Progenitor cell of endocrine pancreas (in vitro differentiated cells): Measurements from ENCODE around the gene MEIOB. TPM values are rescaled to one million over a fixed set of nuclear protein-coding genes. Genes with fewer than 3 reads are reported as not detected.

Experiments used
- DNase-seq: peaks from one replicate; pipeline ENCODE4 v3.0.0; 2021; ENCODE audit warnings: low spot score; ENCODE audit not compliant: unreplicated experiment
- H3K27ac Mint-ChIP-seq: 2 replicates; pipeline ENCODE4 v1.8.0; 2021; ENCODE audit warnings: mild to moderate bottlenecking, moderate library complexity, mixed read lengths
- H3K27me3 Mint-ChIP-seq: 2 replicates; pipeline ENCODE4 v1.8.0; 2021; ENCODE audit warnings: mixed read lengths
- H3K36me3 Mint-ChIP-seq: 2 replicates; pipeline ENCODE4 v1.8.0; 2022; ENCODE audit warnings: mixed read lengths; ENCODE audit not compliant: insufficient read depth
- H3K4me1 Mint-ChIP-seq: 2 replicates; pipeline ENCODE4 v1.8.0; 2021; ENCODE audit warnings: low read depth, mixed read lengths
- H3K4me3 Mint-ChIP-seq: 2 replicates; pipeline ENCODE4 v1.8.0; 2021; ENCODE audit warnings: low read depth, mild to moderate bottlenecking, moderate library complexity, mixed read lengths
- H3K9me3 Mint-ChIP-seq: 2 replicates; pipeline ENCODE4 v1.8.0; 2021; ENCODE audit warnings: low read depth, mixed read lengths
- CTCF ChIP-seq: fragments of 200-600 bp; sonication (generic); IDR thresholded peaks from one replicate; pipeline ENCODE4 v1.5.0; 2021; ENCODE audit warnings: antibody characterized with exemption, mild to moderate bottlenecking; ENCODE audit not compliant: unreplicated experiment
- total RNA-seq: library from RNA; stranded (reverse); gene quantifications from 2 replicates; pipeline ENCODE4 v1.2.1, GENCODE V29; 2021

The MEIOB gene
- total RNA-seq, 1 donor from 2014 or later = not detected

GRCh38 chr16:1917665-1918350 lies 45.8 kb upstream of the MEIOB start:
- Mint-ChIP-seq H3K9me3 (no peaks in the 10 kb centered on the region), H3K4me3 (no peak overlapping the region), H3K27me3 (peaks cover 59% of the 10 kb centered on the region), H3K4me1 (peaks cover 8% of the 10 kb centered on the region), H3K36me3 (no peaks in the 10 kb centered on the region), H3K27ac (no peak overlapping the region)
- TF ChIP-seq CTCF = no peak
- DNase-seq = no peak

- H3K9me3 Mint-ChIP-seq = no peaks in the 10 kb centered on the region
- DNase-seq = no peak
- no peaks in the 10 kb centered on the region for H3K36me3 Mint-ChIP-seq
- no peak overlapping the region for H3K27ac Mint-ChIP-seq
- H3K4me3 Mint-ChIP-seq = no peak overlapping the region
- H3K4me1 Mint-ChIP-seq = peaks cover 10% of the 10 kb centered on the region
- peaks cover 54% of the 10 kb centered on the region for H3K27me3 Mint-ChIP-seq
- no peak for TF ChIP-seq CTCF
Measured at GRCh38 chr16:1917056-1917664, 45.2 kb upstream of the MEIOB start.

GRCh38 chr16:1916640-1916990 lies 44.7 kb upstream of the MEIOB start:
- no peak overlapping the region for H3K4me3 Mint-ChIP-seq
- TF ChIP-seq CTCF = no peak
- no peaks in the 10 kb centered on the region for H3K9me3 Mint-ChIP-seq
- peaks cover 10% of the 10 kb centered on the region for H3K4me1 Mint-ChIP-seq
- peaks cover 53% of the 10 kb centered on the region for H3K27me3 Mint-ChIP-seq
- DNase-seq = no peak
- H3K27ac Mint-ChIP-seq = no peak overlapping the region
- no peaks in the 10 kb centered on the region for H3K36me3 Mint-ChIP-seq

GRCh38 chr16:1915732-1916639 lies 44.0 kb upstream of the MEIOB start:
- Mint-ChIP-seq H3K4me3 (no peak overlapping the region), H3K27ac (no peak overlapping the region), H3K4me1 (peaks cover 10% of the 10 kb centered on the region), H3K9me3 (no peaks in the 10 kb centered on the region), H3K27me3 (peaks cover 46% of the 10 kb centered on the region), H3K36me3 (no peaks in the 10 kb centered on the region)
- no peak for DNase-seq
- no peak for TF ChIP-seq CTCF

- Mint-ChIP-seq H3K4me3 (no peak overlapping the region), H3K27me3 (peaks cover 36% of the 10 kb centered on the region), H3K9me3 (no peaks in the 10 kb centered on the region), H3K36me3 (no peaks in the 10 kb centered on the region), H3K27ac (no peak overlapping the region), H3K4me1 (peaks cover 10% of the 10 kb centered on the region)
- no peak for TF ChIP-seq CTCF
- no peak for DNase-seq
Measured at GRCh38 chr16:1914988-1915387, 43.0 kb upstream of the MEIOB start.
